ENCODE data around the gene TOP2B.

GRCh38 chr3:25610167-25610566 is 54.5 kb downstream of the TOP2B start:
- TF ChIP-seq CTCF (IDR thresholded peaks at IDR 0.05; ENCODE audit: low read depth, low read length, poor library complexity, severe bottlenecking) (no peak), EZH2phosphoT487 (IDR thresholded peaks at IDR 0.05; ENCODE audit: borderline replicate concordance, low read length) (no peak)

All from DOHH2 (cell line).